Activated T-cell treated with anti-CD3 and anti-CD28 coated beads, Interleukin-2, amount 50 U/mL, for 24 hours (primary cell): Measurements from ENCODE around the gene DNAJC16.

Experiments
- DNase-seq: peaks from one replicate; pipeline ENCODE4 v3.0.0-alpha.2; 2020
- H3K27ac Mint-ChIP-seq: 2 replicates; pipeline ENCODE4 v1.8.0; 2020; ENCODE audit warnings: mild to moderate bottlenecking, mixed read lengths
- H3K27me3 Mint-ChIP-seq: 2 replicates; pipeline ENCODE4 v1.8.0; 2020; ENCODE audit warnings: mixed read lengths
- H3K36me3 Mint-ChIP-seq: 2 replicates; pipeline ENCODE4 v1.8.0; 2020; ENCODE audit warnings: low read depth, mixed read lengths
- H3K4me1 Mint-ChIP-seq: 2 replicates; pipeline ENCODE4 v1.8.0; 2020; ENCODE audit warnings: low read depth, mixed read lengths
- H3K4me3 Mint-ChIP-seq: 2 replicates; pipeline ENCODE4 v1.8.0; 2020; ENCODE audit warnings: mild to moderate bottlenecking, moderate library complexity, mixed read lengths
- H3K9me3 Mint-ChIP-seq: 2 replicates; pipeline ENCODE4 v1.8.0; 2020; ENCODE audit warnings: mixed read lengths

The DNAJC16 gene

GRCh38 chr1:15624133-15624714 lies 97.6 kb downstream of the DNAJC16 start:
- Mint-ChIP-seq H3K4me3 (no peak overlapping the region), H3K4me1 (peaks cover 77% of the 10 kb centered on the region), H3K36me3 (peaks cover 82% of the 10 kb centered on the region), H3K27ac (peak overlapping the region; percentile 53), H3K27me3 (no peaks in the 10 kb centered on the region), H3K9me3 (no peaks in the 10 kb centered on the region)
- DNase-seq = no peak

DNA sequence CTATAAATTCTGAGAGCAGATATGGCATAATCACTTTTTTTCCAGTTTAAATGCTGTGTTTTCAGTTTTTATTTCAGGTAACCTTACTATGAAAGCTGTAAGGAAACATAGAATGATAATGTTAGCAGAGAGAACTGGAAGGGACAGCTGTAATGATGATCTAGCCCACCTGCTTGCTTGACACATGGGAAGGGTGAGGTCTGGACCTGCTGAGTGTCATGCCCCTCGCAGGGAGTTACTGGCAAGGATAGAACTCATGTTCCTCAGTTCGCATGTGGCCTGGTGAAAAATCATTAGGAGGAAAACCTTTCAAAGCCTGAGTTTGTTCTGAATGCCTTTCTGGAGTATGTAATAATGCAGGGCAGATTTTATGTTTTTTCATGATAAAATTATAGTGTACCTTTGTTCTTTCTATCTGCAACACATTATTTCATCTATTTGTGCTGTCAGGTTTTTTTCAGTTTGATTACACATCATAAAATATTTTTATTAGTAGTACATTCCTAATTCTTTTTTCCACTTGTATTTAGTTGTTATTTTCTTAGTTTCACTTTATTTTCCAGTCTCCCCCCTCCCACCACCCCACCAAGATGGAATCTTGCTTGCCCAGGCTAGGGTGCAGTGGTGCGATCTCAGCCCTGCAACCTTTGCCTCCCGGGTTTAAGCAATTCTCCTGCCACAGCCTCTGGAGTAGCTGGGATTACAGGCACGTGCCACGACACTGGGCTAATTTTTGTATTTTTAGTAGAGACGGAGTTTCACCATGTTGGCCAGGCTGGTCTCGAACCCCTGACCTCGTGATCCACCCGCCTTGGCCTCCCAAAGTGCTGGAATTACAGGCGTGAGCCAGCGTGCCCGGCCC lies 98.6 kb downstream of the DNAJC16 start:
- H3K4me3 Mint-ChIP-seq = no peak overlapping the region
- peaks cover 71% of the 10 kb centered on the region for H3K4me1 Mint-ChIP-seq
- H3K27ac Mint-ChIP-seq = peak overlapping the region; percentile 78
- H3K9me3 Mint-ChIP-seq = no peaks in the 10 kb centered on the region
- H3K36me3 Mint-ChIP-seq = peaks cover 83% of the 10 kb centered on the region
- H3K27me3 Mint-ChIP-seq = no peaks in the 10 kb centered on the region
- DNase-seq = no peak
